CD4-positive, alpha-beta memory T cell (primary cell): ENCODE results near the gene MEGF6. TPM values are rescaled to one million over a fixed set of nuclear protein-coding genes. Genes with fewer than 3 reads are reported as not detected.

Source experiments
- CTCF ChIA-PET: fragments of 350-600 bp; sonication (Branson Sonifier 250); formaldehyde crosslinking; loops from one replicate; lab custom pipeline; 2021; ENCODE audit warnings: inconsistent platforms; ENCODE audit not compliant: partially characterized antibody; lab: Charles Lee
- POLR2A ChIA-PET: fragments of 350-600 bp; sonication (Branson Sonifier 250); formaldehyde crosslinking; loops from one replicate; lab custom pipeline; 2021; ENCODE audit not compliant: partially characterized antibody; lab: Charles Lee
- DNase-seq, 5 donors: peaks; one replicate each; pipeline versions ENCODE4 v3.0.0 to v3.0.0-alpha.2; 2020 to 2022; ENCODE audit warnings: mixed read lengths in 1 of 5
- H3K27ac ChIP-seq: one replicate; pipeline ENCODE4 v1.7.0; 2013; ENCODE audit warnings: low read depth, low read length
- H3K27me3 ChIP-seq: 2 replicates; pipeline ENCODE4 v1.7.0; 2013; ENCODE audit warnings: mild to moderate bottlenecking, low read length, moderate library complexity; ENCODE audit not compliant: insufficient read depth
- H3K36me3 ChIP-seq: 2 replicates; pipeline ENCODE4 v1.7.0; 2013; ENCODE audit warnings: mild to moderate bottlenecking, low read length, moderate library complexity; ENCODE audit not compliant: insufficient read depth
- H3K4me1 ChIP-seq: 2 replicates; pipeline ENCODE4 v1.7.0; 2013; ENCODE audit warnings: mild to moderate bottlenecking, low read length, moderate library complexity; ENCODE audit not compliant: insufficient read depth
- H3K4me3 ChIP-seq, 2 donors: one replicate each; pipeline ENCODE4 v1.7.0; 2013; ENCODE audit warnings: low read length in 2 of 2, mild to moderate bottlenecking in 1 of 2
- H3K9me3 ChIP-seq, 2 donors: one replicate each; pipeline ENCODE4 v1.7.0; 2013; ENCODE audit warnings: low read length in 2 of 2, control low read depth in 1 of 2; ENCODE audit not compliant: control insufficient read depth in 1 of 2
- H3K27ac Mint-ChIP-seq, 7 donors: one replicate each; pipeline ENCODE4 v1.8.0; 2020 to 2021; ENCODE audit warnings: mixed read lengths in 7 of 7, mild to moderate bottlenecking in 6 of 7, inconsistent platforms in 3 of 7, moderate library complexity in 3 of 7
- H3K27me3 Mint-ChIP-seq, 2 donors: one replicate each; pipeline ENCODE4 v1.8.0; 2020 to 2021; ENCODE audit warnings: mixed read lengths in 2 of 2
- H3K36me3 Mint-ChIP-seq, 2 donors: one replicate each; pipeline ENCODE4 v1.8.0; 2020 to 2021; ENCODE audit warnings: mixed read lengths in 2 of 2, inconsistent platforms in 1 of 2, mild to moderate bottlenecking in 1 of 2
- H3K4me1 Mint-ChIP-seq, 4 donors: one replicate each; pipeline ENCODE4 v1.8.0; 2020 to 2021; ENCODE audit warnings: mixed read lengths in 4 of 4, mild to moderate bottlenecking in 1 of 4
- H3K4me3 Mint-ChIP-seq, 8 donors: one replicate each; pipeline ENCODE4 v1.8.0; 2020 to 2021; ENCODE audit warnings: mixed read lengths in 8 of 8, mild to moderate bottlenecking in 7 of 8, moderate library complexity in 6 of 8, inconsistent platforms in 3 of 8
- H3K9me3 Mint-ChIP-seq, 8 donors: one replicate each; pipeline ENCODE4 v1.8.0; 2020 to 2021; ENCODE audit warnings: mixed read lengths in 8 of 8, mild to moderate bottlenecking in 5 of 8, inconsistent platforms in 3 of 8, moderate library complexity in 1 of 8
- intact Hi-C: fragments of 100-400 bp; cut with micrococcal nuclease; formaldehyde crosslinking; loops from one replicate; pipeline ENCODE4 v1.15.1; 2023
- polyA plus RNA-seq, 2 donors: library from polyadenylated mRNA; unstranded; fragments of 300-500 nt; fragmentation: Illumina TruSeq; gene quantifications; one replicate each; pipeline ENCODE4 v1.2.3, GENCODE V29; 2021
- total RNA-seq, 2 experiments: library from RNA; stranded (reverse); gene quantifications; one replicate each; pipeline ENCODE4 v1.2.3, GENCODE V29; 2021

The MEGF6 gene
- total and polyA plus RNA-seq, 4 experiments from 2014 or later, result 2.4 to 168 (median 87.0) TPM

DNA sequence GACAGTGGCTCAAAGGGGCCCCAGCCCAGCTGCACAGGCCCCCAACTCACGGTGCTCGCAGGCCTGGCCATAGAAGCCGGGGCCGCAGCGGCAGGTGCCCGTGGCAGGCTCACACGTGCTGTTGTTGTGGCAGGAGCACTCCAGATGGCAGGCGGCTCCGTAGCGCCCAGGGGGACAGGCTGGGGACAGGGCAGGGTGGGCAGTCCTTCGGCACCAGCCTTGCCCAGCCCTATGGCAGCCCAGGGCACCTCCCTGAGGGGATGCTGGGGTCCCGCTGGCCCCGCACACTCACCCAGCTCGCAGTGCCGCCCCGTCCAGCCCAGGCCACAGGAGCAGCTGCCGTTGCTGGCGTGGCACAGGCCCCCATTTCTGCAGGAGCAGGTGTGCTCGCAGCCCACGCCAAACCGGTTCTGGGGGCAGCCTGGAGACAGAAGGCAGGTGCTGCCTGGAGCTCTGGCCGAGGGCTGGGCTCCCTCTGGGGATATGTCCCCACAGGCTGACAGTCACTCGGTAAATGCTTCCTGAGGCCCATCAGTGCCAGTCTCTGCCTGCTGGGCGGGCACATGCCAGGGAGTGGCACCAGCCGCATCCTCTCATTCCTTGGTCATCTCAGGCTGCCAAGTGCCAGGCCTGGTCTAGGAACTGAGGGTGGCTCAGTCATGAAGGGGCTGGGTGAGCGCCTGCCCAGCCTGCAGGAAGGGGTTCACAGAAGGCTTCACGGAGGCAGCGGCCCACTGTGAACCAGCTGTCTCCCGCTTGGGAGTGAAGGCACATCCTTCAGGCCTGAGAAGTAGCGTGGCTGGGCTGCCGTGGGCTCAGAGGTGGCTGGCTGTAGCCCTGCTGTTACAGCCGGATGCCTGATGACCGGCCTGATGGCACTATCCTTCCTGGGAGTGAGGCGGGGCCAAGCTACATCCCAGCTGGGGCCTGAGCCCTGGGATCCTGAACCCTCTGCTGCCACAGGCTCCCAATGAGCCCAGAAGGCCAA is 116.7 kb downstream of the MEGF6 start:
- ChIA-PET POLR2A (interaction anchor here (1.2 kb wide), 1 partner anchor 124 kb away, joined by 3 read pairs; no protein-coding TSS in a partner anchor), CTCF (no interaction called here)
- Mint-ChIP-seq H3K27ac (peak overlapping the region in 1 of 7 donors; percentile 30), H3K36me3 (peaks cover 0 to 5% of the 10 kb centered on the region in 2 donors), H3K27me3 (no peaks in the 10 kb centered on the region), H3K9me3 (peaks cover 0 to under 1% (median 0%) of the 10 kb centered on the region in 8 donors), H3K4me1 (peaks cover 3 to 8% (median 6%) of the 10 kb centered on the region in 4 donors), H3K4me3 (no peak overlapping the region)
- Histone ChIP-seq H3K27ac (no peak overlapping the region), H3K4me3 (no peak overlapping the region), H3K9me3 (no peaks in the 10 kb centered on the region), H3K36me3 (no peaks in the 10 kb centered on the region), H3K4me1 (no peaks in the 10 kb centered on the region), H3K27me3 (no peaks in the 10 kb centered on the region)
- intact Hi-C loops, result no loop called here
- DNase-seq, result no peak

- peaks cover 3 to 8% (median 6%) of the 10 kb centered on the region in 4 donors for H3K4me1 Mint-ChIP-seq
- no peak for DNase-seq
- intact Hi-C loops, result no loop called here
- ChIA-PET POLR2A (interaction anchor here (1.6 to 2.0 kb wide), 3 partner anchors 9 to 126 kb away, joined by 4 to 15 read pairs (median 6); no protein-coding TSS in a partner anchor), CTCF (interaction anchor here (0.9 to 1.7 kb wide), 6 partner anchors 40 to 129 kb away, joined by 3 to 16 read pairs (median 3); no protein-coding TSS in a partner anchor)
- peaks cover 8 to 13% of the 10 kb centered on the region in 2 donors for H3K36me3 Mint-ChIP-seq
- Histone ChIP-seq H3K27ac (no peak overlapping the region), H3K36me3 (no peaks in the 10 kb centered on the region), H3K4me1 (no peaks in the 10 kb centered on the region), H3K27me3 (no peaks in the 10 kb centered on the region), H3K9me3 (no peaks in the 10 kb centered on the region), H3K4me3 (no peak overlapping the region)
- no peak overlapping the region for H3K27ac Mint-ChIP-seq
- peaks cover 2 to 15% (median 13%) of the 10 kb centered on the region in 8 donors for H3K9me3 Mint-ChIP-seq
- no peaks in the 10 kb centered on the region for H3K27me3 Mint-ChIP-seq
- H3K4me3 Mint-ChIP-seq, result no peak overlapping the region
Measured at GRCh38 chr1:3492545-3493246, 118.6 kb downstream of the MEGF6 start.

DNA sequence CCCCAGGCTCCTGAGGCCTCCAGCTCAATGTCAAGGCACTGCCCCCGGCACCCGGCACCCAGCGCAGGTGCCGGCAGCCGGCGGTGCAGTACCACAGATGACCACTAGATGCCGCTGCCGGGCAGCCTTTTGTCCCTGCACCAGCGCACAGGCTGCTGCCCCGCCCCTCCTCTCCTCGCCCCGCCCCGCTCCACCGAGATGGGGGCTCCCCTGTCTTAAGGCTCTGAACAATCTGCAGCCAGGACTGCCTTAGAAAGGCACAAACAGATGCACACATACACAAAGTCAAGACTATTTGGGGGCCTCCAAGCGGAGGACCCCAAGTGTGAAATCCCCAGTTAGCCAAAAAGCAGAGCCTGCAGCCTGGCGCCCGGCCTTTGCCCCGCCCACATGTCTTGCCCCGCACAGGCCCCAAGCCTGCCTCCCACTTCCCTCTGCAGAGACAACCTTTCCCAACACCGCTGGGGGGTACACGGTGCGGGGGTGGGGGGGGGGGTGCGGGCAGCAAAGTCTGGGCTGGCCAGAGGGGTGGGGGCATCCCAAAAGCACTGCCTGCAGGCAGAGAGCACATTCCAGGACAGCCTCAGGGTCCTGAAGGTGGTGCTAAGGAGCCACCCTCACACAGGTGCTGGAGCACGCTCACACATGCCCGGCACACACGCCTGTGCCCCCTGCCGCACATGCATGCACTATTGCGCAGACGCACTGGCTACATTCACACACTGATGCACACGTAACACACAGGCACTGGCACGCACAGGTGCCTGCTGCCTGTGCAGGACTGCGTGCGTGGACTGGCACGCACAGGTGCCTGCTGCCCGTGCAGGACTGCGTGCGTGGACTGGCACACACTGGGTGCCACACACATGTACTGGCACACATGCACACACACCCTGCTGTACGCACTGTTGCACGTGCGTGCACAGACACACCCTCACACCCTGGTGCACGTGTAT is 119.7 kb downstream of the MEGF6 start:
- Histone ChIP-seq H3K9me3 (no peaks in the 10 kb centered on the region), H3K36me3 (no peaks in the 10 kb centered on the region), H3K4me1 (no peaks in the 10 kb centered on the region), H3K27ac (no peak overlapping the region), H3K4me3 (no peak overlapping the region), H3K27me3 (no peaks in the 10 kb centered on the region)
- peaks cover 8 to 13% of the 10 kb centered on the region in 2 donors for H3K36me3 Mint-ChIP-seq
- H3K4me1 Mint-ChIP-seq, result peaks cover 3 to 8% (median 6%) of the 10 kb centered on the region in 4 donors
- H3K4me3 Mint-ChIP-seq, result peak overlapping the region in 5 of 8 donors; percentile 9 to 70 (median 52)
- ChIA-PET CTCF (interaction anchor here (0.6 to 1.8 kb wide), 18 partner anchors 9 to 233 kb away, joined by 3 to 24 read pairs (median 4); partner anchors contain the start of gene WRAP73), POLR2A (interaction anchor here (1.0 to 2.0 kb wide), 7 partner anchors 10 to 135 kb away, joined by 3 to 15 read pairs (median 4); no protein-coding TSS in a partner anchor)
- peaks cover 2 to 18% (median 13%) of the 10 kb centered on the region in 8 donors for H3K9me3 Mint-ChIP-seq
- peak overlapping the region in 4 of 7 donors; percentile 4 to 50 (median 30) for H3K27ac Mint-ChIP-seq
- intact Hi-C loops, result loop anchor here (1.0 to 2.0 kb wide), 5 partner anchors 39 to 233 kb away; no protein-coding TSS in a partner anchor
- DNase-seq, result peak; percentile 76 to 83 (median 78)
- no peaks in the 10 kb centered on the region for H3K27me3 Mint-ChIP-seq

DNA sequence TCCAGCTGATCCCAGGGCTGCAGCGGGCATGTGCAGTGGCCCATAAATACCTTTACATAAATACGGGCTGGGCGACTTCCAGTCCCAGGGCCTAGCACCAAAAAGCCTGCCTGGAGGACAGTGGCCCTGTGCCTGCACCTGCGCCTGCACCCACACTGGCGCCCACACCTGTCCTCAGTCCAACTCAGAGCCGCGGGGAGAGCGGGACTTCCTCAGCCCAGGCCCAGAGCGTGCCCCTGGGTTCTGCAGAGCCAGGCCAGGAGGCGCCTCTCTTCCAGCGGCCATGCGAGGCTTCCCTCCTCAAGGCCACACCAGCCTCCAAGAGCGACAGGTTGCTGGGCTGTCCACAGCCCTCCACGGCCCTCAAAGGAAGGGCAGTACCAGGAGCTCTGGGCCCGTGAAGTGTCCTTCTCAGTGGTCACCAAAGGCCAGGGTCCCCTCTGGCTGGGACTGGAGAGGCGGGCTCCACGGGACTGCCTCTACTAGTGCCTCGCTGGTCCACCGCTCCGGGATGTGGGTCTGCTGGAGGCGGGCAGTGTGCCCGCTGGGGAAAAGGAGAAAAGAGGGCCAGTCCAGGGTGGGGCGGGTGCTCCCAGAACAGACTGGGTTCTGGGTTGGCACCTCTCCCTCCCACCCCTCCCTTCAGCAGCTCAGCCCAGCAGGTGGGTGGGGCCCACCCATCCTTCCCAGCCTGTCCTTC is 121.1 kb downstream of the MEGF6 start:
- no peak overlapping the region for H3K27ac Mint-ChIP-seq
- H3K27ac ChIP-seq, result no peak overlapping the region
- H3K4me1 Mint-ChIP-seq, result peaks cover 3 to 8% (median 6%) of the 10 kb centered on the region in 4 donors
- no peaks in the 10 kb centered on the region for H3K36me3 ChIP-seq
- no peaks in the 10 kb centered on the region for H3K27me3 Mint-ChIP-seq
- no peak overlapping the region for H3K4me3 Mint-ChIP-seq
- ChIA-PET CTCF (interaction anchor here (0.6 to 1.8 kb wide), 13 partner anchors 9 to 235 kb away, joined by 3 to 24 read pairs (median 5); partner anchors contain the start of gene WRAP73), POLR2A (interaction anchor here (1.0 to 1.4 kb wide), 4 partner anchors 11 to 136 kb away, joined by 3 to 4 read pairs (median 4); no protein-coding TSS in a partner anchor)
- H3K36me3 Mint-ChIP-seq, result peaks cover 8 to 13% of the 10 kb centered on the region in 2 donors
- intact Hi-C loops, result loop anchor here (2.0 kb wide), 2 partner anchors 41 to 235 kb away; no protein-coding TSS in a partner anchor
- no peak for DNase-seq
- no peaks in the 10 kb centered on the region for H3K9me3 ChIP-seq
- H3K9me3 Mint-ChIP-seq, result peaks cover 2 to 18% (median 13%) of the 10 kb centered on the region in 8 donors
- no peaks in the 10 kb centered on the region for H3K4me1 ChIP-seq
- H3K4me3 ChIP-seq, result no peak overlapping the region
- H3K27me3 ChIP-seq, result no peaks in the 10 kb centered on the region

DNA sequence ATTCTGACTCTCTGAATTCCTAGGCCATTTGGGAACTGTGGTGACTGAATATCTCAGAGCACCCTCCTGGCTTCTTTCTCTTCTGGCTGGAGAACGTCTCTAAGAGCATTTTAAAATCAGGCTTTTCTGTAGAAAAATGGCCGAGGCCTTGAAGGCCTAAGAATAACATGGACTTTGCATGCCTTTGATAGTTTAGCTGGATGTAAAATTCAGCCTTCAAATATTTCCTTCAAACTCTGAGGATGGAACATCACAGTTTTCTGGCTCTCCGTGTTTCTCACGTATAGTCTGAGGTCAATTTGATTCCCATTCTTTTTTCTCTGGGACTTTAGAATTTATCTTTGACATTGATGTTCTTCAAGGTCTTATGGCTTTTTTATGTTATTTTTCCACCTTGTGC is 122.9 kb downstream of the MEGF6 start:
- Mint-ChIP-seq H3K9me3 (peaks cover 2 to 18% (median 13%) of the 10 kb centered on the region in 8 donors), H3K27me3 (no peaks in the 10 kb centered on the region), H3K4me3 (no peak overlapping the region), H3K27ac (no peak overlapping the region), H3K36me3 (peaks cover 8 to 13% of the 10 kb centered on the region in 2 donors), H3K4me1 (peaks cover 4 to 8% (median 6%) of the 10 kb centered on the region in 4 donors)
- no peaks in the 10 kb centered on the region for H3K36me3 ChIP-seq
- H3K9me3 ChIP-seq, result no peaks in the 10 kb centered on the region
- no peak for DNase-seq
- POLR2A ChIA-PET, result interaction anchor here (1.9 kb wide), 1 partner anchor 43 kb away, joined by 4 read pairs; no protein-coding TSS in a partner anchor
- no peaks in the 10 kb centered on the region for H3K27me3 ChIP-seq
- no peaks in the 10 kb centered on the region for H3K4me1 ChIP-seq
- intact Hi-C loops, result no loop called here
- no peak overlapping the region for H3K4me3 ChIP-seq
- CTCF ChIA-PET, result interaction anchor here (0.6 to 2.2 kb wide), 5 partner anchors 127 to 1287 kb away, joined by 3 to 8 read pairs (median 4); no protein-coding TSS in a partner anchor
- no peak overlapping the region for H3K27ac ChIP-seq
